WTC11 (cell line): ENCODE results near the gene CFAP251. TPM values are rescaled to one million over a fixed set of nuclear protein-coding genes. Genes with fewer than 3 reads are reported as not detected.
A peak's percentile ranks its signal among the peaks of the same experiment; 100 is the strongest.

Experiments
- ATAC-seq: fragments of 200-7000 bp; cut with Tn5 transposase; 2 replicates; pipeline ENCODE4 v1.10.0; 2021; ENCODE audit warnings: mild to moderate bottlenecking, moderate library complexity
- Bru-seq: library from RNA; stranded (reverse); fragments of 400-500 nt; gene quantifications from one replicate; lab custom pipeline; 2021; lab: Mats Ljungman, UMichigan
- CTCF ChIA-PET: fragments of 300-600 bp; sonication (Branson Sonifier 250); formaldehyde crosslinking; loops from one replicate; lab custom pipeline; 2021; ENCODE audit warnings: antibody characterized with exemption; lab: Charles Lee
- POLR2A ChIA-PET: fragments of 350-600 bp; sonication (Branson Sonifier 250); formaldehyde crosslinking; loops from one replicate; lab custom pipeline; 2021; ENCODE audit warnings: antibody characterized with exemption; lab: Charles Lee
- DNase-seq: peaks from one replicate; pipeline ENCODE4 v3.0.0; 2021; ENCODE audit warnings: low spot score
- H3K27ac Mint-ChIP-seq: 2 replicates; pipeline ENCODE4 v1.8.0; 2021; ENCODE audit warnings: mixed read lengths
- H3K27me3 Mint-ChIP-seq: 2 replicates; pipeline ENCODE4 v1.8.0; 2021; ENCODE audit warnings: low read depth, mild to moderate bottlenecking, moderate library complexity, mixed read lengths
- H3K36me3 Mint-ChIP-seq: 2 replicates; pipeline ENCODE4 v1.8.0; 2021; ENCODE audit warnings: mixed read lengths
- H3K4me1 Mint-ChIP-seq: 2 replicates; pipeline ENCODE4 v1.8.0; 2022; ENCODE audit warnings: mixed read lengths
- H3K4me3 Mint-ChIP-seq: 2 replicates; pipeline ENCODE4 v1.8.0; 2021; ENCODE audit warnings: mild to moderate bottlenecking, moderate library complexity, mixed read lengths
- H3K9me3 Mint-ChIP-seq: 2 replicates; pipeline ENCODE4 v1.8.0; 2021; ENCODE audit warnings: mixed read lengths
- ARID4B ChIP-seq: sonication (generic); formaldehyde crosslinking; IDR thresholded peaks from 2 replicates; pipeline ENCODE4 v1.8.0; 2023; ENCODE audit warnings: missing genetic modification reagents, mild to moderate bottlenecking, borderline replicate concordance
- CTCF ChIP-seq: fragments of 200-600 bp; IDR thresholded peaks from 2 replicates; pipeline ENCODE4 v1.8.0; 2022; ENCODE audit warnings: antibody characterized with exemption
- E2F5 ChIP-seq: sonication (generic); formaldehyde crosslinking; IDR thresholded peaks from 2 replicates; pipeline ENCODE4 v1.8.1; 2022; ENCODE audit warnings: mild to moderate bottlenecking, moderate library complexity, missing genetic modification reagents
- ETV6 ChIP-seq: sonication (generic); formaldehyde crosslinking; IDR thresholded peaks from 2 replicates; pipeline ENCODE4 v1.8.1; 2022; ENCODE audit warnings: mild to moderate bottlenecking, missing genetic modification reagents
- FOXP1 ChIP-seq: sonication (generic); formaldehyde crosslinking; IDR thresholded peaks from 2 replicates; pipeline ENCODE4 v1.8.0; 2022; ENCODE audit warnings: missing genetic modification reagents, mild to moderate bottlenecking, moderate library complexity, borderline replicate concordance
- GABPB1 ChIP-seq: sonication (generic); formaldehyde crosslinking; IDR thresholded peaks from 2 replicates; pipeline ENCODE4 v1.8.1; 2023; ENCODE audit warnings: mild to moderate bottlenecking, missing genetic modification reagents
- HMGA2 ChIP-seq: fragments of 250-450 bp; sonication (Bioruptor Pico); IDR thresholded peaks from 2 replicates; pipeline ENCODE4 v1.4.0; 2021; ENCODE audit warnings: mild to moderate bottlenecking, moderate library complexity
- HMGXB4 ChIP-seq: sonication (generic); formaldehyde crosslinking; IDR thresholded peaks from 2 replicates; pipeline ENCODE4 v1.8.1; 2023; ENCODE audit warnings: mild to moderate bottlenecking, moderate library complexity, missing genetic modification reagents
- IRF2 ChIP-seq: sonication (generic); formaldehyde crosslinking; IDR thresholded peaks from 2 replicates; pipeline ENCODE4 v1.8.0; 2022; ENCODE audit warnings: low read depth, missing genetic modification reagents, borderline replicate concordance
- JUN ChIP-seq: sonication (generic); formaldehyde crosslinking; IDR thresholded peaks from 2 replicates; pipeline ENCODE4 v1.8.0; 2023; ENCODE audit warnings: mild to moderate bottlenecking, missing genetic modification reagents
- KAT7 ChIP-seq: sonication (generic); formaldehyde crosslinking; IDR thresholded peaks from 2 replicates; pipeline ENCODE4 v1.8.1; 2023; ENCODE audit warnings: missing genetic modification reagents, mild to moderate bottlenecking, borderline replicate concordance
- MAX ChIP-seq: sonication (generic); formaldehyde crosslinking; IDR thresholded peaks from 2 replicates; pipeline ENCODE4 v1.8.0; 2022; ENCODE audit warnings: mild to moderate bottlenecking, missing genetic modification reagents
- MXD4 ChIP-seq: fragments of 250-450 bp; sonication (Bioruptor Pico); IDR thresholded peaks from 2 replicates; pipeline ENCODE4 v1.8.0; 2021; ENCODE audit warnings: mild to moderate bottlenecking, moderate library complexity, borderline replicate concordance
- NFATC4 ChIP-seq: fragments of 250-450 bp; sonication (Bioruptor Pico); IDR thresholded peaks from 2 replicates; pipeline ENCODE4 v1.9.0; 2021; ENCODE audit warnings: mild to moderate bottlenecking
- SMAD3 ChIP-seq: sonication (generic); formaldehyde crosslinking; IDR thresholded peaks from 2 replicates; pipeline ENCODE4 v1.8.0; 2022; ENCODE audit warnings: missing genetic modification reagents, mild to moderate bottlenecking, borderline replicate concordance
- TCF7 ChIP-seq: sonication (generic); formaldehyde crosslinking; IDR thresholded peaks from 2 replicates; pipeline ENCODE4 v1.8.0; 2022; ENCODE audit warnings: mild to moderate bottlenecking, low read depth, missing genetic modification reagents, moderate library complexity
- TEAD1 ChIP-seq: sonication (generic); formaldehyde crosslinking; IDR thresholded peaks from 2 replicates; pipeline ENCODE4 v1.8.0; 2022; ENCODE audit warnings: mild to moderate bottlenecking, missing genetic modification reagents
- USF1 ChIP-seq: sonication (generic); formaldehyde crosslinking; IDR thresholded peaks from 2 replicates; pipeline ENCODE4 v1.8.0; 2022; ENCODE audit warnings: mild to moderate bottlenecking, missing genetic modification reagents
- USF2 ChIP-seq: sonication (generic); formaldehyde crosslinking; IDR thresholded peaks from 2 replicates; pipeline ENCODE4 v1.8.1; 2023; ENCODE audit warnings: mild to moderate bottlenecking, missing genetic modification reagents, moderate library complexity
- ZMAT4 ChIP-seq: fragments of 250-450 bp; sonication (Bioruptor Pico); IDR thresholded peaks from 2 replicates; pipeline ENCODE4 v1.9.0; 2021; ENCODE audit warnings: mild to moderate bottlenecking
- ZNF219 ChIP-seq: sonication (generic); formaldehyde crosslinking; IDR thresholded peaks from 2 replicates; pipeline ENCODE4 v1.8.0; 2023; ENCODE audit warnings: missing genetic modification reagents, mild to moderate bottlenecking, borderline replicate concordance
- ZNF263 ChIP-seq: sonication (generic); formaldehyde crosslinking; IDR thresholded peaks from 2 replicates; pipeline ENCODE4 v1.8.1; 2022; ENCODE audit warnings: low read depth, mild to moderate bottlenecking, moderate library complexity, missing genetic modification reagents
- ZNF396 ChIP-seq: fragments of 250-450 bp; sonication (Bioruptor Pico); IDR thresholded peaks from 2 replicates; pipeline ENCODE4 v1.8.0; 2021; ENCODE audit warnings: mild to moderate bottlenecking, moderate library complexity, borderline replicate concordance
- long read RNA-seq, 3 experiments: library from RNA in 1 of 3; library from capped mRNA in 1 of 3; library from polyadenylated mRNA in 1 of 3; unstranded in 2 of 3; stranded (forward) in 1 of 3; transcript quantifications; one replicate each; pipeline ENCODE4 v2.0.0, GENCODE V29; 2021
- total RNA-seq: library from RNA; stranded (reverse); gene quantifications from 3 replicates; pipeline ENCODE4 v1.2.3, GENCODE V29; 2021

CFAP251 gene
- total RNA-seq (2.9 to 3.1 TPM (median 3.0 TPM) in 3 replicates), Bru-seq, nascent RNA (percentile 28 among the genes with signal in this experiment)
- long read RNA-seq, experiment 1, partial matches to known transcripts = 4 of 15 reads
- long read RNA-seq, experiment 1, other reads (novel, unspliced or antisense) = 11 of 15 reads
- long read RNA-seq, experiment 2, partial matches to known transcripts = 1 of 6 reads
- long read RNA-seq, experiment 2, other reads (novel, unspliced or antisense) = 5 of 6 reads
- long read RNA-seq, experiment 3, partial matches to known transcripts = 0 of 1 reads
- long read RNA-seq, experiment 3, other reads (novel, unspliced or antisense) = 1 of 1 reads

GRCh38 chr12:121917950-121918678, at the start of gene CFAP251:
Gene CFAP251 (plus strand): TSS chr12:121918592. CDS start chr12:121921306, 2,714 bp downstream.
- DNase-seq (peak; percentile 98), ATAC-seq (peak; percentile 96)
- Mint-ChIP-seq H3K27ac (peak within 1 kb of the TSS; percentile 88), H3K36me3 (no peaks in the 10 kb centered on the region), H3K4me3 (peak within 1 kb of the TSS; percentile 70), H3K27me3 (no peaks in the 10 kb centered on the region; the same call in 1 of the 2 replicates), H3K9me3 (no peaks in the 10 kb centered on the region), H3K4me1 (peaks cover 10% of the 10 kb centered on the region)
- ChIA-PET POLR2A (interaction anchor here (0.5 to 1.2 kb wide), 2 partner anchors 103 to 129 kb away, joined by 3 to 4 read pairs; no protein-coding TSS in a partner anchor), CTCF (interaction anchor here (0.5 to 2.5 kb wide), 61 partner anchors 8 to 308 kb away, joined by 3 to 27 read pairs (median 5); partner anchors contain the start of genes B3GNT4, BCL7A, DIABLO and LRRC43)
- TF ChIP-seq KAT7 (CRISPR knock-in tag) (no peak), ZNF396 (no peak), SMAD3 (peak; percentile 83; the same call in 1 of the 2 replicates), ZNF219 (CRISPR knock-in tag) (no peak), E2F5 (CRISPR knock-in tag) (0 out of 2 replicates have a peak, but pooled peaks have one; percentile 32), TCF7 (CRISPR knock-in tag) (no peak), ETV6 (CRISPR knock-in tag) (peak; percentile 61; the same call in 1 of the 2 replicates), ZNF263 (no peak), HMGA2 (CRISPR knock-in tag) (no peak), GABPB1 (CRISPR knock-in tag) (no peak), FOXP1 (CRISPR knock-in tag) (peak; percentile 52; the same call in 1 of the 2 replicates), MXD4 (CRISPR knock-in tag) (no peak), ZMAT4 (CRISPR knock-in tag) (no peak), JUN (no peak), TEAD1 (CRISPR knock-in tag) (peak; percentile 40; the same call in 1 of the 2 replicates), CTCF (peak; percentile 61), IRF2 (CRISPR knock-in tag) (no peak), MAX (peak; percentile 90), HMGXB4 (CRISPR knock-in tag) (no peak), USF1 (CRISPR knock-in tag) (peak; percentile 99), USF2 (CRISPR knock-in tag) (peak; percentile 99), ARID4B (CRISPR knock-in tag) (peak; percentile 65; the same call in 1 of the 2 replicates), NFATC4 (CRISPR knock-in tag) (no peak)
